Left lung (tissue), 10 donors: Measurements from ENCODE around the gene BACE2. TPM values are rescaled to one million over a fixed set of nuclear protein-coding genes. Genes with fewer than 3 reads are reported as not detected.

Experiments used
- ATAC-seq: fragments of 200-7000 bp; cut with Tn5 transposase; one replicate; pipeline ENCODE4 v1.9.1; 2020; ENCODE audit warnings: moderate library complexity
- DNase-seq, 4 donors: peaks; one replicate each; pipeline ENCODE4 v3.0.0-alpha.2; 2013 to 2020
- H3K27ac ChIP-seq, 2 donors: fragments of 200-600 bp; sonication (generic) in 1 of 2; one replicate each; pipeline versions ENCODE4 v1.5.0 to v1.8.0; 2020 to 2021
- H3K27me3 ChIP-seq, 2 donors: fragments of 200-600 bp; sonication (generic) in 1 of 2; one replicate each; pipeline versions ENCODE4 v1.5.0 to v1.8.0; 2020 to 2021
- H3K36me3 ChIP-seq, 2 donors: fragments of 200-600 bp; sonication (generic) in 1 of 2; one replicate each; pipeline versions ENCODE4 v1.5.0 to v1.8.0; 2020 to 2021
- H3K4me1 ChIP-seq, 2 donors: fragments of 200-600 bp; one replicate each; pipeline ENCODE4 v1.8.0; 2021
- H3K4me3 ChIP-seq, 2 donors: fragments of 200-600 bp; sonication (generic) in 1 of 2; one replicate each; pipeline versions ENCODE4 v1.5.0 to v1.8.0; 2020 to 2021; ENCODE audit warnings: mild to moderate bottlenecking in 1 of 2
- H3K9me3 ChIP-seq, 2 donors: fragments of 200-600 bp; sonication (generic) in 1 of 2; one replicate each; pipeline versions ENCODE4 v1.5.0 to v1.8.0; 2020 to 2021
- intact Hi-C, 2 donors: fragments of 100-400 bp; cut with DNase I; formaldehyde crosslinking; loops; one replicate each; pipeline versions ENCODE4 v1.11.2 to v1.14.2; 2022
- polyA plus RNA-seq, 6 donors: library from polyadenylated mRNA; unstranded; fragments of 120-200 nt; gene quantifications; one replicate each; pipeline ENCODE4 v1.2.1, GENCODE V29; 2013; ENCODE audit not compliant: insufficient read length in 6 of 6
- total RNA-seq, 2 donors: library from RNA; stranded (reverse); fragmentation: NEBNext Ultra II Directional; extraction: Animal tissue kit (Norgen Biotek cat#: 25700); gene quantifications; one replicate each; pipeline ENCODE4 v1.2.1, GENCODE V29; 2021
- TF ChIP-seq, protein P1 (sequence below), 2 donors: fragments of 200-600 bp; sonication (generic) in 1 of 2; IDR thresholded peaks; one replicate each; pipeline versions ENCODE4 v1.5.0 to v1.8.0; 2021; ENCODE audit warnings: antibody characterized with exemption in 2 of 2
- donor health status: DM: no; HTN: yes; CAD: no.
- donor health status: DM: no; HTN: no; CAD: no.

BACE2 gene
- total and polyA plus RNA-seq, 8 donors = 29.2 to 44.6 (median 35.0) TPM

DNA sequence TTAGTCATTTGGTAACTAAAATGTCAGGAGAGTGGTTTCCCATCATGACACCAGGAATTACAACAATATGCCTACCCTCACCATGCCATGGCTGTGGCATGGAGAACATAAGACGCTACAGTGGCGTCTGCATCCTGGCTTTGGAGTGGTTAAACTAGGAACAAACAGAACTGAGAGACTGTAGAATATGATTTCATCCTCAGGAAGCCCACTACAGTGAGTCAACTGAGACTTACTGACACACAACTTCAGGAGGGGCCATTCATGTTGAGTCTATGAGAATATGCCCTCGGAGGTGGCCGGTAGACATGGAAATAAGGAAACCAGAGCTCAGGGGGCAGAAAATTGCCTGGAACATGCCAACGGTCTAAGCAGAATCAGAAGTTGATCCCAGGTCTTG is 5.9 kb upstream of the BACE2 start:
- Histone ChIP-seq H3K4me3 (no peak overlapping the region), H3K4me1 (no peaks in the 10 kb centered on the region), H3K9me3 (peaks cover 0 to 7% of the 10 kb centered on the region in 2 donors), H3K27ac (no peak overlapping the region), H3K27me3 (peaks cover 0 to 13% of the 10 kb centered on the region in 2 donors), H3K36me3 (no peaks in the 10 kb centered on the region)
- intact Hi-C loops = no loop called here
- ATAC-seq (no peak), DNase-seq (no peak)
- TF ChIP-seq, protein P1, sequence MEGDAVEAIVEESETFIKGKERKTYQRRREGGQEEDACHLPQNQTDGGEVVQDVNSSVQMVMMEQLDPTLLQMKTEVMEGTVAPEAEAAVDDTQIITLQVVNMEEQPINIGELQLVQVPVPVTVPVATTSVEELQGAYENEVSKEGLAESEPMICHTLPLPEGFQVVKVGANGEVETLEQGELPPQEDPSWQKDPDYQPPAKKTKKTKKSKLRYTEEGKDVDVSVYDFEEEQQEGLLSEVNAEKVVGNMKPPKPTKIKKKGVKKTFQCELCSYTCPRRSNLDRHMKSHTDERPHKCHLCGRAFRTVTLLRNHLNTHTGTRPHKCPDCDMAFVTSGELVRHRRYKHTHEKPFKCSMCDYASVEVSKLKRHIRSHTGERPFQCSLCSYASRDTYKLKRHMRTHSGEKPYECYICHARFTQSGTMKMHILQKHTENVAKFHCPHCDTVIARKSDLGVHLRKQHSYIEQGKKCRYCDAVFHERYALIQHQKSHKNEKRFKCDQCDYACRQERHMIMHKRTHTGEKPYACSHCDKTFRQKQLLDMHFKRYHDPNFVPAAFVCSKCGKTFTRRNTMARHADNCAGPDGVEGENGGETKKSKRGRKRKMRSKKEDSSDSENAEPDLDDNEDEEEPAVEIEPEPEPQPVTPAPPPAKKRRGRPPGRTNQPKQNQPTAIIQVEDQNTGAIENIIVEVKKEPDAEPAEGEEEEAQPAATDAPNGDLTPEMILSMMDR (IDR thresholded peaks at IDR 0.05) = no peak

DNA sequence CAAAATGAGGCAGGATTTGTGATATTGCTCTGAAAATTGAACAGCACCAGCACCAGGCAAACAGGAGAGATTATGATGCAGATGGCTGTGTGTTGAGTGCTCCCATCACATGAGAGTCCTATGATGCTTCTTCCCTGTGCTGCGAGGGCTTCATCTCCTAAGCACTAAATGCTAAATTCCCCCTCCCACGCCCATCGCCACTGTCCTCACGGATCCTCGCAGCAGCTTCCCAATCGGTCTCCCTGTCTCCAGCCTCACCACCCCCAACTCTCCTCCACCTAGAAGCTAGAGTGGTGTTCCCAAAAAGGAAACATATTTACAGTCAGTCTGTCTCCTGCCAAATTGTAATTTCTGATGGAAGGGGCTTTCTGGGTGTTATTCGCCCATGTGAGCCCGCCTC is 4.9 kb upstream of the BACE2 start:
- Histone ChIP-seq H3K36me3 (no peaks in the 10 kb centered on the region), H3K4me3 (no peak overlapping the region), H3K4me1 (peaks cover 0 to 6% of the 10 kb centered on the region in 2 donors), H3K27me3 (peaks cover 0 to 23% of the 10 kb centered on the region in 2 donors), H3K9me3 (peaks cover 0 to 5% of the 10 kb centered on the region in 2 donors), H3K27ac (no peak overlapping the region)
- DNase-seq (no peak), ATAC-seq (no peak)
- intact Hi-C loops = no loop called here
- TF ChIP-seq, protein P1 (IDR thresholded peaks at IDR 0.05) = no peak

DNA sequence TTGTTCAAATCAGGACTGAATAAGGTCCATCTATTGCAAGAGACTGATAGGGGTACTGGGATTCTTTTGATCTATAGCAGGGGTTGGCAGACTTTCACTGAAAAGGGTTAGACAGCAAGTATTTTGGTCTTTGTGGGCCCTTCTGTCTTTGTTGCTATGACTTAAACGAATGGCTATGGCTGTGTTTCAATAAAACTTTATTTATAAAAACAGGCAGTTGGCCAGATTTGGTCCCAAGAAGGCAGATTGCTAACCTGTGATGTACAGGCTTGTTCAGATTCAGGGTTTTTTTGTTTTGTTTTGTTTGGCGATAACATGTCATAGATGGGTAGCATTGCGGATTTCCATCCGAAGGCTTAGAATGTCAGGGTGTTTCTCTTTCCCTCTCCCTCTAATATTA is 3.9 kb upstream of the BACE2 start:
- H3K9me3 ChIP-seq = no peaks in the 10 kb centered on the region
- ATAC-seq = no peak
- peaks cover 0 to 32% of the 10 kb centered on the region in 2 donors for H3K27me3 ChIP-seq
- intact Hi-C loops = no loop called here
- H3K4me3 ChIP-seq = no peak overlapping the region
- H3K36me3 ChIP-seq = no peaks in the 10 kb centered on the region
- TF ChIP-seq, protein P1 (IDR thresholded peaks at IDR 0.05) = no peak
- peaks cover 0 to 6% of the 10 kb centered on the region in 2 donors for H3K4me1 ChIP-seq
- DNase-seq = no peak
- H3K27ac ChIP-seq = no peak overlapping the region

DNA sequence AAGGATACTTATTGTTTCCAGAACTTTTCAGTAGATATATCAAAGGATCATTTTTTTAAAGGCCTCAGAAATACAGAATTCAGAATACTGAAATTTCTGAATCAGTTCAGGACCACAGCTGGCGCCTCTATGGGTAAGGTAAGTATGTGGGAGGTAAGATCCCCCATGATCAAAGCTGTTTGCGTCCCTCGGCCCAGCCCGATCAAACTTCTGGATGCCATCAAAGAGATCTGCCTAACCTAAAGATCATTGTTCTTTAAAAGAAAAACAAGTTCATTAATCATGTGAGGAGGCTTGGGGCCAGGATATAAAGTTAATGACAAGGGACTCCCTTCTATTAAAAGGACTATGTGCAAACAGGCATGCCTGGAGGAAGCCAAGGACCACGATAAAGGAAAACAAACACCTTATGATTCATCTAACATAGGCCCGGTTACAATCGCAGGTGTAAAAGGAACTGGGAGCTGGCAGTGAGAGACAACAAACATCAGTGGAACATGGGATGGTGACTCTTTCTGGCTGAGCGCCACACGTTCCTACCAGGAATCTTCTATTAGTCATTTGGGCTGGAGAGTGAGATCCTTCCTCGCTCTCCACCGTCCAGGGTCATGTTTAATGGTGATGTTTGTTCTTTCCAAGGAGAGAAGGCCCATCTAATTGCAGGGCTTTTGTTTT is 2.8 kb upstream of the BACE2 start:
- DNase-seq (no peak), ATAC-seq (no peak)
- Histone ChIP-seq H3K27me3 (peaks cover 0 to 43% of the 10 kb centered on the region in 2 donors), H3K27ac (no peak overlapping the region), H3K4me3 (no peak overlapping the region), H3K36me3 (no peaks in the 10 kb centered on the region), H3K4me1 (peaks cover 0 to 17% of the 10 kb centered on the region in 2 donors), H3K9me3 (no peaks in the 10 kb centered on the region)
- TF ChIP-seq, protein P1 (IDR thresholded peaks at IDR 0.05) = no peak
- intact Hi-C loops = no loop called here

DNA sequence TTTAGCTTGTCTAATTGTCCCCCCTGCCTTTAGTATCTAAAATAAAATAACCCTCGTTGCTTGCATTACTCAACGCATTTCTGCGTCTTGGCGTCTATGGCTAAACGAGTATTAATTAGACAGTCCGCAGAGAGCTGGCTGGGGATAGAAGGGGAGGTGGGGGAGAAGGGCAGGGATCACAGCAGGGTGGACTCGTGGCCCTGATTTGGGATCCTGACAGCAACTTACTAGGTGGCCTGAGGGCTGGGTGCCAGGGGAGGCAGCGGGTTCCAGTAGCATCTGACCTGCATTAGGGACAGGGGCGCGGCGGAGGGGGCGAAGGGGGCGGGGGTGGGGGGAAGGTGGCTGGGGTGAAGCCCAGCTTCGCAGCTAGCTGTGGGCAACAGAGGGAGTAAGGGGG is 1.1 kb upstream of the BACE2 start:
- TF ChIP-seq, protein P1 (IDR thresholded peaks at IDR 0.05) = no peak
- peak overlapping the region; percentile 82 to 91 for H3K27ac ChIP-seq
- intact Hi-C loops = no loop called here
- peaks cover 0 to 26% of the 10 kb centered on the region in 2 donors for H3K4me1 ChIP-seq
- peak overlapping the region; percentile 57 to 62 for H3K4me3 ChIP-seq
- no peaks in the 10 kb centered on the region for H3K9me3 ChIP-seq
- peak in 2 of 4 donors; percentile 35 to 37 for DNase-seq
- no peak for ATAC-seq
- no peaks in the 10 kb centered on the region for H3K36me3 ChIP-seq
- peaks cover 0 to 52% of the 10 kb centered on the region in 2 donors for H3K27me3 ChIP-seq
